SKM-1 (cell line): ENCODE results near the gene SYT12.
"Not testable (repeated sequence)": the region's sequence is repeated elsewhere in the genome, so short reads cannot be mapped to it uniquely, and the experiment has no call there.

Experiments used
- DNase-seq: peaks from one replicate; lab custom pipeline; 2025; ENCODE audit not compliant: unreplicated experiment; lab: John Stamatoyannopoulos, UW

The SYT12 gene

DNA sequence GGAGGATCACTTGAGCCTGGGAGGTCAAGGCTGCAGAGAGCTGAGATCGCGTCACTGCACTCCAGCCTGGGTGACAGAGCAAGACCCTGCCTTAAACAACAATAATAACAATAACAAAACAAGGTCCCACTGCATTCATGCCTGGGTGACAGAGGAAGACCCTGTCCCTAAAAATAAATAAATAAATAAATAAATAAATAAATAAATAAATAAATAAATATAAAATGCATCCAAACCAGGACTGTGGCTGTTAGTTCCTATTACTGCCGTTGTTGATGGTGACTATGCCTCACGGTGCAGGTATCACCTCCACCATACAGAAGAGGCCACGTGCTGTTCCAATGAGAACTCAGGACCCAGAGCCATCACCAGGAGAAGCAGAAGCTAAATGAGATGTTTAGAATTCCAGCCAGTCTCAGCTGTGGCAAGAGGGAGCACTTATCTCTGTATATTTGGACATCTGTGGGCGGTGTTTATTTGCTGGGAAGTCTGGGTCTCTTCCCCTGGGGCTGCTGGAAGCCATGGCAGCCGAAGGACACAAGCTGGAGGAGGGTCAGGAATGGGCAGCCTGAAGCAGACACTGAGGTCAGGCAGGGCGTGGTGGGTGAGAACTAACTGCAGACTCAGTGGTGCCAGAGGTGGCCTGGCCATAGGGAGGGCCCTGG is 26.2 kb upstream of the SYT12 start:
- DNase-seq, result no peak

DNA sequence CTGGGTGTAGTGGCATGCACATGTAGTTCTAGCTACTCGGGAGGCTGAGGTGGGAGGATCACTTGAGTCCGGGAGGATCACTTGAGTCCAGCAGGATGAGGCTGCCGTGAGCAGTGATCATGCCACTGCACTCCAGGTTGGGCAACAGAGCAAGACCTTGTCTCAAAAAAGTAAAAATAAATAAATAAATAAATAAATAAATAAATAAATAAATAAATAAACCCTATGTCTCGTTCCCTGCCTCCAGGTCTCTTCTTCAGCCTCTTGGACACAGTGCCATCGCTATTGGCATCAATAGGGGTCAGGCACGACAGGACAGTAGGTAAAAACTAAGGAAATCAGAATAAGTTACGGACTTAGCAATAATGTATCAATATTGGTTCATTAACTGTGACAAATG is 23.4 kb upstream of the SYT12 start:
- DNase-seq, result no peak

DNA sequence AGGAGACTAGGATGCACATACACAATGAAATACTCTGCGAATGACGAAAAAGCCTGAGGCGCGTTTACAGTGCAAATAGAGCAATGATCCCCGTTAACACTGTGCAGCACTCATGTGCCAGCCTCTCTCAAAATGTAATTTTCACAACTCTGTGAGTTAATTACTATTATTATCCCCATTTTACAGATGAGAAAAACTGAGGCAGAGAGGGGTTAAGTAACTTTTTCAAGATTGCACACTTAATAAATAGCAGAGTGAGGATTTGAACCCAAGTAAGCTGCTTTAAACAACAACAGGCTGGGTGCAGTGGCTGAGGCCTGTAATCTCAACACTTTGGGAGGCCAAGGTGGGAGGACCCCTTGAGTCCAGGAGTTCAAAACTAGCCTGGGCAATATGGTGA is 21.6 kb upstream of the SYT12 start:
- DNase-seq, result no peak

DNA sequence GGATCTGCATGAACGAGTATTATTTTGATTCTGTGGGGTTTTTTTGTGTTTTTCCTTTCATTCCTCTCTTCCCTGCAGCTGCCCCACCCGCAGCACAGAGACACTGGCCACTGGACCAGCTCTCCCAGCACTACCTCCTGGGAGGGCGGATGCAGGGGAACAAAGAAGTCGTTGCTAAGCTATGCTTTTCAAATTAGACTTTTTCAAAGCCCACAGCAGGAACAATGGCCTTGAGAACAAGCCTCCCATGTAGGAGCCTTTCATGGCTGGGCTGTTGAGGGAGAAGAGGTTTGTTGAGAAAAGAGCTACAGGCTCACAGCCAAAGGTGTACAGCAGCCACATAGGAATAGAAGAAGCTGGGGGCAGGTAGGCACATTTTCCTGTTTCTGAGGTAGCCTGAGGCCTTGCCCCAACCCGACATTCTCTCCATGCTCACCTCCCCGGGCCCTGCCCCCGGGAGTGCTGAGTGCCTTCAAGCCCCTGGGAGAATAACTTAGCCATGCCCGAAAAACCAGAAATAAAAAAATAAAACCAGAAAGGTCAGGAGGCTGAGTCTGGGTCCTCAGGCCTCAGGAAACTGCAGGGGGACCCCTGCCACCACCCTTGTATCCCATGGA is 20.5 kb upstream of the SYT12 start:
- DNase-seq, result no peak

DNA sequence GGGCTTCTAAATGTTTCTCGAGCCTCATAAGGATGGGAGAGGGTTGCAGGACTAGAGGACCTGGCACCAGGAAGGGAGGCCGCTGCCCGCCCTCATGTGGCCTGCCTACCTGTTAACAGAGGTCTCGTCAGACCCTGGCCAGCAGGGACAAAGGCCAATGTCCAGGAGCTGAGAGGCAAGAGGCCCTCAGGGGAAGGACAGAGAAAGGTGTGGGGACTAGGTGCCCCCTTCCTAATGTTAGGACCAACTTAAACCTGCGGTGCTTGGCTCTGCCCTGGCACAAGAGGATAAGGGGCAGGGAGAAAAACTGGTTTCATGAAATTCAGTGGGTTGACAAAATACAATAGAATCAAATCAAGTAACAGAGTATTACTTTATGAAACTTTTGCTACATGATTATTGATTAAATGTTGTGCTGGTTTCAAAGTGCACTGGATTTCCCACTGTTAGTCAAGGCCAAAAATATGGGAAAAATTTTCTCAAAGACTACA is 20.0 kb upstream of the SYT12 start:
- DNase-seq, result no peak

DNA sequence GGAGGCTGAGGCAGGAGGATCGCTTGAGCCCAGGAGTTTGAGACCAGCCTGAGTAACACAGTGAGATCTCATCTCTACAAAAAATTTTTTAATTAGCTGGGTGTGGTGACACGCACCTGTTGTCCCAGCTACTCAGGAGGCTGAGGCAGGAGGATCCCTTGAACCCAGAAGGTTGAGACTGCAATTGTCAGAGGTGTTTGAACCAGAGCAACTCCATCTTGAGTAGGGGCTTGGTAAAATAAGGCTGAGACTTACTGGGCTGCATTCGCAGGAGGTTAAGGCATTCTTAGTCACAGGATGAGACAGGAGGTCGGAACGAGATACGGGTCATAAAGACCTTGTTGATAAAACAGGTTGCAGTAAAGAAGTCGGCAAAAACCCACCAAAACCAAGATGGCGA is 17.7 kb upstream of the SYT12 start:
- DNase-seq, result not testable (repeated sequence)

DNA sequence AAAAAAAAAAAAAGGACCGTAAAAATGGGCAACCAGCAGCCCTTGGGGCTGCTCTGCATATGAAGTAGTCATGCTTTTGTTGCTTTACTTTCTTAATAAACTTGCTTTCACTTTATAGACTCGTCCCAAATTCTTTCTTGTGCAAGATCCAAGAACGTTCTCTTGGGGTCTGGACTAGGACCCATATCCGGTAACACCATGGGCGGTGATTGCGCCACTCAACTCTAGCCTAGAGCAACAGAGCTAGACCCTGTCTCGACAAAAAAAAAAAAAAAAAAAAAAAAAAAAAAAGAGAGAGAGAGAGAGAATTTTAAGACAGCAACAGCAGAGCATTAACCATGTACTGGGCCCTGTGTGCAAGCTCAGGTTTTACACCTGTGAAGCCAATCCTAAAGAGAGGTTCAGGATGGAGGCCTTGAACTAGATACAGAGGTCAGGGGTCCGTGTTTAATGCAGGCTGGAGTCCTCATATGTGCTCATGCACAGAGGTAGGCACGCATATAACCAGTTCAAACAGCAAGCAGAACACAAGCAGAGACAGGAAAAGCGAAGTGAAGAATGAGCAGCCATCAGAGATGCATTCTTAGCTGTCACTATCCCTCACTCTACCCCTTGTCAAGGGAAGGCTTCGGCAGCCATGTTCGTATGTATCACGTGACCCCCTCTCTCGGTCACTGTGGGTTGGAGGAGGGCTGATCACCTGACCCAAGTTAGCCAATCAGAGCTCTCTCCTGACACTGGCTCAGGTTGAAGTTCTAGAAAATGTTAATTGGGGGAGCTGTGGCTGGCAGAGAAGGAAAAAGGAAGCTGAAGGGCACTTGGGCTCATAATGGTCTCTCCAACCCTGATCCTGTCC is 16.7 kb upstream of the SYT12 start:
- no peak for DNase-seq

DNA sequence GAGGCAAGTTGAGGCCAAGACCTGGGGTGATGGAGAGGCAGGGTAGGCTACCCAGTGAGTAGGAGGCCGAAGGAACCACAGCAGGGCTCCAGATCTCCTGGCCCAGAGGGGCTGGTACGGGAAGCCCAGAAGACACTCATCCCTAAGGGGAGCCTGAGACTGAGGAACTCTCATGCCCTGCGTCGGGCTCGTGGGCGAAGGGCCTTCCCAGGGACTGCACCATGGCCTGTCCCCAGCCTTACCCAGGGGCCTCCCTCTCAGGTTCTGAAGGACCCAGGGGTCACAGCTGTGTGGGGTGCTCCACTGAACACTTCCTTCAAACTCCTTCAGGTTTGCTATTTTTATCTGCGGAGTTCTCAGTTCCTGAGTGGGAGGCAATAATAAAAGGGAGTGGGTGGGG is 15.8 kb upstream of the SYT12 start:
- DNase-seq, result no peak

DNA sequence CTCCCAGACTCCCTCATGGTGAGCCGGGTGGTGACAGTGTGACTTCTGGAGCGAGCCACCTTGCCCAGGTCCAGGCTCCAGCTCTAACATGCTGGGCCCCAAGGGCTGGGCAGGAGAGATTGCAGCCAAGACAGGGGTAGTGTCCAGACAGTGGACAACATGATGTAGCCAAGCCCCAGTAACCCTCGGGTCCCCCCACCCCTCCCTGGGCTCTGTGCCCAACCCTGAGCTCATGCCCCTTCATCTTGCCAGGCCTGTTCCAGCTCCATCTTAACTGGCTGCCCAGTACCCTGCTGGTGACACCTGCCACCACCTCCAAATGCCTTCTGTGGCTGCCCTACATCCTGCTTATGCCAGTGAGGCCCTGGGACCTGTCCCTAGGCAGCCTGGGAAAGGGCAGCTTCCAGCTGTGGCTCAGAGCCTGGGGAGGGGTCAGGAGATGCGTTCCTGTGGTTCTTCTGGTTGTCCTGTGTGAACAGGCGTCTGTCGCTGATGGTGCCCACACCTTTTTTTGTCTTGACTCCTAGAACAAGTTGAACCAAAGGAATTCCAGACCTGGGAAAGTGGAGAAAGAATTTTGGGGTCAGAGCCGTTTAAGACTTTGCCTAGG is 12.5 kb upstream of the SYT12 start:
- DNase-seq, result no peak

DNA sequence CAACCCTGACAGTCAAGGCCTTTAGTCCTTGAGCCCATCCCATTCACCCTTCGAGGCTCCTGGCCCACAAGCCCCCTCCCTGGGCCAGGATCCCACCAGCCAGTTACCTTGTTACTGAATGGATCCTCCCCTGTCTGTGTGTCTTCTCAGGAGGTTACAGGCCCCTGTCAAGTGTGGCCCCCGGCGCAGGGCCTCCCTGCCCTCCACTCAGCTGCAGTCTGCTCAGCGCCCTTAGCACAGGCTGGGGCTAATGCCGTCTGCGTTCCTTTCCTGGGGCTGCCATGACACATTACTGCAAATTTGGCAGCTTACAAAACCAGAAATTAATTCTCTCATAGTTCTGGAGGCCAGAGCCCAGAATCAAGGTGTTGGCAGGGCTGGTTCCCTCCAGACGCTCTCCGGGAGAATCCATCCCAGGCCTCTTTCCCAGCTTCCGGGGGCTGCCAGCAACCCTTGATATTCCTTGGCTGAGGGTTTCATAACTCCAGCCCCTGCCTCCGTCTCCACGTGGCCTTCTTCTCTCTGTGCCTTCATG is 9.4 kb upstream of the SYT12 start:
- DNase-seq, result no peak

DNA sequence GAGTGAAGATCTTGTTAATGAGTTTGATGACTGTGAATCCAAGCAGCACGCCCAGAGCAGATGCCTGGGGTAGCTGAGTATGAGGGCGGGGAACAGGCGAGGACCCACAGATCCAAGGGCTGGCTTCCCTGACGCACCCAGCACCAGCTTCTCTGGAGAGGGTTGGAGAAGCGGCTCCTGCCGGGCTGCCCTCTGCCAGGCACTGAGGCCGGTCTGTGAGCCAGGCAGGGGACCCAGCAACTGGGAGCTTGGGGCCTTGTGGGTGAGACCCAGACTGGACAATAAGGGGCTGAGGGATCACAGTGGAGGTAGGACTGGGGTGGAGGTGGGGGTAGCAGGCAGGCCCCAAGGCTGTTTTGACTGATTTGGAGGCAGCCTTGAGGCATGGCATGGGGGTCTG is 8.6 kb upstream of the SYT12 start:
- DNase-seq, result no peak

DNA sequence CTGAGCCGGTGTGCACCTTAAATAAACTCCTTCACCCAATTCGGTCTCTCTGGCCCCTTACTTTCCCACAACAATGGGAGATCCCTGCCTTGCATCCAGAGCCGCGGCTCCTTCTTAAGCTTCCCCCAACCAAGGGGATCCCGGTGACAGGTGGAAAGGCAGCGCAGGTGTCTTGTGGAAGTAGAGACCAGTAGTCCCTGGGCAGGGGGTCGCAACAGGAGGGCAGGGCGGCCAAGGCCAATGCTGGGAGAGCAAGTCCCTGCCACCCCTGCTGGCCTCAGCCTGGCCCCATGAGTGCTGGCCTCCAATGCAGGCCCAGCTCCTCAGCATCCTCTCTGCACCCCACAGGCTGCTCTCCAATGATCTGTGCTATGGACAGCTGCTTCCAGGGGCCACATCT is 7.9 kb upstream of the SYT12 start:
- DNase-seq, result no peak

DNA sequence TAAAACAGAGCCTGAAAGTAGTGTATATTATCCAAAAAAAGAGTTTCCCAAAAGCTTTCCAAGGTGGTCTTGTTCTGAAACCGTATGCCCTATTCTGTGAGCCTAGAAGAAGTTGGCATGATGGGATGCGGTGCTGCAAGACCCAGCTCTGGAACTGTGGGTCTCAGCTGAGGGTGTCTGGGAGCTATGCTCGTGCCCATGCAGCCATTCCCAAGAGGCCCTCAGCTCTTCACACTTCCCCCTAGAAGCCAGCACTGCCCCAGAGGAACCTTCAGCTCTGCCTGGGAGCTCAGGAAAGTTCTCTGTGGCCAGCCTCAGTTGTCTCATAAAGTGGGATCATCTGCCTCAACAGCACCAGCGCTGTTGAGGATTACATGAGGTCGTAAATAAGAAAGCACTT is 6.4 kb upstream of the SYT12 start:
- no peak for DNase-seq

DNA sequence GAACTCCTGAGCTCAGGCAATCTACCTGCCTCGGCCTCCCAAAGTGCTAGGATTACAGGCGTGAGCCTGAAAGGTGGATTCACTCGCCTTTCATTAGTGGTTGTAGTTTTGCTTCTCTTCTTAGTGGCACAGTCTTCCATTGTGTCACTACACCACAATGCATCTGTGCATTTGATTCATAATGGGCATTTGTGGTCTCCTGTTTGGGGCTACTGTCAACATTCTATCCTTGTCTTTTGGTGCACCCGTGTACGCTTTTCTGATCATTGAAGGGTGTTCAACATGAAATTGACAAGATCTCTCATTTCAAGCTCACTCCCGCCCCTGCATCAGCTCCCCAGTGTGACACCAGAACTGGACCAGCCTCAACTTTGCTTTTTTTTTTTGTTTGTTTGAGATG is 2.0 kb upstream of the SYT12 start:
- no peak for DNase-seq

DNA sequence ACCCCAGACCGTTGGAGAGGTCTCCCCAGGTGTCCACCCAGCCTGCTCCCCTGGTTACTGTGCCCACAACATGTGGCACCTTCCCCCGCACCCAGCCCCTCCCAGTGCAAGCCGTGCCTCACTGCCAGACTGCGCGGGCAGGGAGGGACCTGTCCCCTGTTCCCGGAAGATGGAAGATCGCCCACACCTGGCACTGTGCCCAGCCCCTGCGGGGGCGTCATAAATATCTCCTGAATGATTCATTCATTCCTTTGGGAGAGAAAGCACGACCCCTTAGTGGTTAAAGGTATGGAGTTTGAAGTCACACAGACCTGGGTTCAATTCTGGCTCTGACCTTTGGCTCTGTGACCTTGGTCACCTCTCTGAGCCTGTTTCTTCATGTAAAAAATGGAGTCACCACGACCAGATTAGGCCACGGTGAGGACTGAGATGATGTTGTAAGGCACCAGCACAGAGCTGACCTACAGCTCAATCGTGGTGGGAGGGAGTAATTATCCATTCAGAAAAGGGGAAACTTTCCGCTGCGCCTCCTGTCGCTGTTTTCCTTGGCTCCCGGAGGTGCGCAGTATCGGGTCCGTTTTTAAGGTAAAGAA is 497 bp upstream of the SYT12 start:
- DNase-seq, result no peak

DNA sequence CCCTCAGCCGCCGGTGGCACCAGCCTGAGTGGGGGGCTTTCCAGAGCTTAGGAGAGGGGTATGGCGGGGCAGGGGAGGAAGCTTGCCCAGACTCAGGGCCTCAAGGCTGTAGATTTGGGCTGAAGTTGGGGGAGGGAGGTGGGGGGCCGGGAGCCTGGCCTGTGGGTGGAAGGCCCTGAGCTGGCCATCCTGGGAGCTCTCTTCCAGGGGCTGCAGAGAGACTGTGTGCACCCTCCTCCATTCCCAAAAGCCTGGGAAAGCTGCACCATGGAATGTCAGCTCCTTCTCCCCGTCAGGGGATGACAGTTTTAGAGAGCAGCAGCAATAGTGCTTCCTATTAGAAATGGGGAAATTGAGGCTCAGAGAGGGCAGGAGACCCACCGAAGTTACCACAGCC is 1.0 kb downstream of the SYT12 start:
- no peak for DNase-seq

DNA sequence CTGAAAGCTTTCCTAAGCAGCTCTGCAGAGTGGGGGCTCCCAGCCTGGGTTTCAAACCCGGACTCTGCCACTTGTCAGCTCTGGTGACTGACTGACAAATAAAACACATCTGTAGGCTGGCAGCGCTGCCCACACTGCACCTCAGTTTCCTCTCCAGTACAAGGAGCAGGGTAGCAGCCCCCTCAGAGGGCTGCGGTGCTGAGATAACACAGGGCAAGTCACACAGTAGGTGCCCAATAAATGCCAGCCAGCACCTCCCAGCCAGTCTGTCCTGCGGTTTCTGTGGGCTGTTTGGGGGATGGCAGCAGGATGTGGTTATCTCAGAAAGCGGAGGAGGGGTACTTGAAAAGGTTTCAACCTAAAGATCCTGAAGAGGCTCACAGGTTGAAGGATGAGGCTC is 1.5 kb downstream of the SYT12 start:
- no peak for DNase-seq

DNA sequence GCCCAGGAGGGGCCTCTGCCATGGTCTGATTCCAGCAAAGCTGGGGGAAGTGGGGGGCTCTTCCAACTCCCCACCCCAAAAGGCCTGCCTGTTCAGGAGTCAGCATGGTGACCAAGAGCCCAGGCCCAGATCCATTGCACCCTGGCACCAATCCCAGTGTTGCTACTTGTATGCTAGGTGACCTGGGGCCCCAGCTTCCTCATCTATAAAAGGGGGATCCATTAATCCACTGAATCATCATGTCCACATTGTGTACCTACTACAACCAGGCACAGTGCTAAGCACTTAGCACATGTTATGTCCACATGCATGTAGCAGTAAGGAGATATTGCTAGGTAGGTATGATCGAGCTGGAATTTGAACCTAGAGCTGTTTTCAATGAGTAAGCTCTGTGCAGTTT is 2.0 kb downstream of the SYT12 start:
- no peak for DNase-seq

DNA sequence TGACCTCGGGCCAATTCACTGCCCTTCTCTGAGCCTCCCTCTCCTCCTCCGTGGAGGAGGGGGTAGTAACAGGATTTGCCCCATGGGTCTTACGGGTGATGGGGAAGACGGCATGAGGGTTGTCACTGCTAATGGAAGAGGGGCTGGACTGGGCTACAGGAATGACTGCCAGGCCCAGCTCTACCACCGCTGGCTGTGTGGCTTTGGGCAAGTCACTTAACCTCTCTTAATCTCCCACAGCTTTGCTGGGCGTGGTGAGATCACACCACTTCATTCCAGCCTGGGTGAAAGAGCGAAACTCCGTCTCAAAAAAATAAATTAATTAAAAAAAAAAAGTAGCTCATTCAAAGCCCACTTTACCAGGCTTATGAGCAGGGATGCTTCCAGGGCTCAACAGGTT is 2.8 kb downstream of the SYT12 start:
- no peak for DNase-seq

DNA sequence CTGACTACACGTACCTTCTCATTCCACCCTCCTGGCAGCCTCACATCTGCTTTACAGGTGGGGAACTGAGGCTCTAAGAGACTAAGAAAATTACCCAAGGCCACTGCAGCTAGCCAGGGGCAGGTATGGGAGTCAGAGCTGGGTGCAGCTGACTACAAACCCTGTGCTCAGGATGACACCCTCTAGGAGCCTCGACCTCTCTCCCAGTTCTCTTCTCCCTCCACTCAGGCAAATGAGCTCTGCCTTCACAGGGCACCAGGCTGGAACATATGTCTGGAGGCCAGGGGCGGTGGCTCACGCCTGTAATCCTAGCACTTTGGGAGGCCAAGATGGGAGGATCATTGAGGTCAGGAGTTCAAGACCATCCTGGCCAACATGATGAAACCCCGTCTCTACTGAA is 4.0 kb downstream of the SYT12 start:
- no peak for DNase-seq

DNA sequence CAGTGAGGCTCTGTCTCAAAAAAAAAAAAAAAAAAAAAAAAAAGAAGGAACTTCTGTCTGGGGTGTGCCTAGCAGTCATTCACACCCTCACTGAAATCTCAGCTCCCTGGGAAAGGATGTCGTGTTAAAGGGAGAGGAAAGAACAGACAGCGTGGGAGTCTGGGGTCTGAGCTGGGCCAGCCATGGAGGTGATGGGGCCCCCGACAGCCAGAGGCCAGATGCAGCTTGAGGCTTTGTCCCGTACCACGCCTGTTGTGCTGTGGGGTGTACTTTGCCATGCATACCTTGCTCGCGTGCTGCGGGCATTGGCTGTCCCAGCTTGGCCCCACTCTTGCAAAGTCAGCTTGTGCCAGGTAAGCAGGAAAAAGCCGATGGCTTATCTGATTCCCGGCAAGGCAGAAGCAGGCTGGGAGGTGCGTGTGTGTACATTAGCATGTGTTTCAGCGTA is 4.6 kb downstream of the SYT12 start:
- DNase-seq, result no peak
